Activated naive CD4-positive, alpha-beta T cell treated with anti-CD3 and anti-CD28 coated beads, Interleukin-2, amount 50 U/mL, for 16 hours (primary cell): ENCODE data around the gene CDC16.
A peak's percentile ranks its signal among the peaks of the same experiment; 100 is the strongest.

Experiments
- DNase-seq: peaks from one replicate; pipeline ENCODE4 v3.0.0-alpha.2; 2020

The CDC16 gene

GRCh38 chr13:114264886-114265611 is 30.4 kb downstream of the CDC16 start:
- DNase-seq, result no peak

GRCh38 chr13:114266241-114266640 is 31.5 kb downstream of the CDC16 start:
- no peak for DNase-seq

- no peak for DNase-seq
Measured at GRCh38 chr13:114268344-114269280, 33.9 kb downstream of the CDC16 start.

- DNase-seq, result no peak
Measured at GRCh38 chr13:114269281-114269770, 34.6 kb downstream of the CDC16 start.

GRCh38 chr13:114272977-114273376 is 38.3 kb downstream of the CDC16 start:
- no peak for DNase-seq

GRCh38 chr13:114275304-114275703 is 40.6 kb downstream of the CDC16 start:
- no peak for DNase-seq

- DNase-seq, result no peak
Measured at GRCh38 chr13:114279146-114279545, 44.4 kb downstream of the CDC16 start.

GRCh38 chr13:114279758-114280355 is 45.2 kb downstream of the CDC16 start:
- no peak for DNase-seq

- DNase-seq, result peak; percentile 88
Measured at GRCh38 chr13:114281351-114282040, 46.8 kb downstream of the CDC16 start, which contains the start of gene UPF3A. Gene UPF3A (plus strand): TSS chr13:114281601. CDS start chr13:114281640, 39 bp downstream.

- DNase-seq, result peak; percentile 76
Measured at GRCh38 chr13:114282041-114282670, 47.5 kb downstream of the CDC16 start.

GRCh38 chr13:114283576-114283975 is 48.9 kb downstream of the CDC16 start:
- DNase-seq, result no peak

GRCh38 chr13:114284680-114285079 is 50.0 kb downstream of the CDC16 start:
- DNase-seq, result no peak

GRCh38 chr13:114285166-114285808 is 50.6 kb downstream of the CDC16 start:
- no peak for DNase-seq

- DNase-seq, result no peak
Measured at GRCh38 chr13:114286808-114287207, 52.1 kb downstream of the CDC16 start.

- no peak for DNase-seq
Measured at GRCh38 chr13:114288157-114288591, 53.5 kb downstream of the CDC16 start.

GRCh38 chr13:114296448-114296847 is 61.8 kb downstream of the CDC16 start:
- DNase-seq, result no peak

- DNase-seq, result no peak
Measured at GRCh38 chr13:114296902-114297301, 62.2 kb downstream of the CDC16 start.

- DNase-seq, result no peak
Measured at GRCh38 chr13:114298866-114299265, 64.2 kb downstream of the CDC16 start.

- DNase-seq, result no peak
Measured at GRCh38 chr13:114299604-114300305, 65.1 kb downstream of the CDC16 start.

GRCh38 chr13:114303700-114304327 is 69.1 kb downstream of the CDC16 start:
- no peak for DNase-seq
